ENCODE measurements around the gene FLT3LG.

The FLT3LG gene

GRCh38 chr19:49488863-49489537, 15.0 kb downstream of the FLT3LG start:
- DNase-seq (ENCODE audit: low spot score): no peak

GRCh38 chr19:49489601-49490167, 15.7 kb downstream of the FLT3LG start:
- DNase-seq (ENCODE audit: low spot score): no peak

GRCh38 chr19:49490287-49491029, 16.4 kb downstream of the FLT3LG start:
- no peak for DNase-seq (ENCODE audit: low spot score)

GRCh38 chr19:49491030-49491803, 17.2 kb downstream of the FLT3LG start:
- DNase-seq (ENCODE audit: low spot score): no peak

GRCh38 chr19:49491804-49492572, 18.0 kb downstream of the FLT3LG start:
- no peak for DNase-seq (ENCODE audit: low spot score)

GRCh38 chr19:49492573-49493405, 18.8 kb downstream of the FLT3LG start:
- DNase-seq (ENCODE audit: low spot score): no peak

- DNase-seq (ENCODE audit: low spot score): no peak
These were observed 22.6 kb downstream of the FLT3LG start for GRCh38 chr19:49496574-49497008.

GRCh38 chr19:49497047-49497788, 23.2 kb downstream of the FLT3LG start:
- DNase-seq (ENCODE audit: low spot score): peak; percentile 77

GRCh38 chr19:49497789-49498103, 23.7 kb downstream of the FLT3LG start:
- no peak for DNase-seq (ENCODE audit: low spot score)

- DNase-seq (ENCODE audit: low spot score): no peak
These were observed 24.5 kb downstream of the FLT3LG start for GRCh38 chr19:49498475-49498874.

- no peak for DNase-seq (ENCODE audit: low spot score)
These were observed 25.1 kb downstream of the FLT3LG start for GRCh38 chr19:49499030-49499670.

GRCh38 chr19:49502866-49503581, 29.0 kb downstream of the FLT3LG start:
- DNase-seq (ENCODE audit: low spot score): no peak

- no peak for DNase-seq (ENCODE audit: low spot score)
These were observed 29.6 kb downstream of the FLT3LG start for GRCh38 chr19:49503582-49503962.

- DNase-seq (ENCODE audit: low spot score): peak; percentile 82
These were observed 32.6 kb downstream of the FLT3LG start for GRCh38 chr19:49506575-49507105.

GRCh38 chr19:49507803-49508494, 33.9 kb downstream of the FLT3LG start:
- no peak for DNase-seq (ENCODE audit: low spot score)

GRCh38 chr19:49512970-49513745, 39.1 kb downstream of the FLT3LG start:
- DNase-seq (ENCODE audit: low spot score): no peak

GRCh38 chr19:49513746-49514118, 39.7 kb downstream of the FLT3LG start:
- DNase-seq (ENCODE audit: low spot score): no peak

Measured in activated CD4-positive, alpha-beta T cell treated with anti-CD3 and anti-CD28 coated beads, Interleukin-2, Interleukin-4, amounts not matched to agents 100 ng/mL and 50 ng/mL, durations not matched to agents 16 hours and 8 hours (primary cell).